SK-N-SH (cell line): ENCODE measurements around the gene TBC1D21. TPM values are rescaled to one million over a fixed set of nuclear protein-coding genes. Genes with fewer than 3 reads are reported as not detected.

Experiments
- CTCF ChIA-PET: fragments of 300-600, 350-600 bp; formaldehyde crosslinking; extraction: SDS; loops from one replicate; lab custom pipeline; 2021; lab: Yijun Ruan, JAX
- POLR2A ChIA-PET: fragments of 350-600 bp; sonication (Branson Sonifier 250); formaldehyde crosslinking; extraction: SDS; loops from one replicate; lab custom pipeline; 2020; ENCODE audit warnings: antibody characterized with exemption, inconsistent platforms; lab: Yijun Ruan, JAX
- DNase-seq: peaks from one replicate; pipeline ENCODE4 v3.0.0; 2012
- H2AFZ ChIP-seq: fragments of 200-600 bp; sonication (generic); 2 replicates; pipeline ENCODE4 v1.8.1; 2016; ENCODE audit warnings: antibody characterized with exemption, mild to moderate bottlenecking, low read depth
- H3F3A ChIP-seq: fragments of 200-600 bp; sonication (generic); replicated peaks from 2 replicates; pipeline ENCODE3; 2016; ENCODE audit warnings: antibody characterized with exemption, mild to moderate bottlenecking; ENCODE audit not compliant: insufficient read depth
- H3K27ac ChIP-seq, 2 experiments: fragments of 200-500 bp in 1 of 2; fragments of 200-600 bp in 1 of 2; sonication (Bioruptor generic) in 1 of 2; sonication (generic), shearing (Covaris generic) in 1 of 2; 2 replicates each; pipeline versions ENCODE4 v1.5.1 to v1.6.1; 2014 to 2016; ENCODE audit warnings: low read depth in 2 of 2, inconsistent platforms in 1 of 2, low read length in 1 of 2, mild to moderate bottlenecking in 1 of 2, mixed read lengths in 1 of 2
- H3K27me3 ChIP-seq: fragments of 200-600 bp; sonication (generic), shearing (Covaris generic); 2 replicates; pipeline ENCODE4 v1.6.1; 2016; ENCODE audit warnings: mixed run types; ENCODE audit not compliant: insufficient read depth
- H3K36me3 ChIP-seq, 2 experiments: fragments of 200-500 bp in 1 of 2; fragments of 200-600 bp in 1 of 2; sonication (Bioruptor generic) in 1 of 2; sonication (generic) in 1 of 2; replicated peaks in 1 of 2; 2 replicates each; pipeline versions ENCODE3 to v1.5.1; 2014 to 2016; ENCODE audit warnings: low read length in 1 of 2, mild to moderate bottlenecking in 1 of 2; ENCODE audit not compliant: insufficient read depth in 2 of 2, control insufficient read depth in 1 of 2
- H3K4me1 ChIP-seq, 2 experiments: fragments of 200-500 bp in 1 of 2; fragments of 200-600 bp in 1 of 2; sonication (Bioruptor generic) in 1 of 2; sonication (generic), shearing (Covaris generic) in 1 of 2; 2 replicates each; pipeline versions ENCODE4 v1.5.1 to v1.6.1; 2014 to 2016; ENCODE audit warnings: low read depth in 1 of 2, low read length in 1 of 2, mixed run types in 1 of 2; ENCODE audit not compliant: insufficient read depth in 2 of 2, control insufficient read depth in 1 of 2
- H3K4me2 ChIP-seq: fragments of 200-600 bp; sonication (generic), shearing (Covaris generic); 2 replicates; pipeline ENCODE4 v1.6.1; 2017; ENCODE audit warnings: mixed run types
- H3K4me3 ChIP-seq, 2 experiments: fragments of 200-500 bp in 1 of 2; fragments of 200-600 bp in 1 of 2; sonication (Bioruptor generic) in 1 of 2; sonication (generic), shearing (Covaris generic) in 1 of 2; 2 replicates each; pipeline versions ENCODE4 v1.5.1 to v1.8.1; 2014 to 2016; ENCODE audit warnings: low read depth in 2 of 2, inconsistent platforms in 1 of 2, low read length in 1 of 2, mild to moderate bottlenecking in 1 of 2, mixed read lengths in 1 of 2, moderate library complexity in 1 of 2
- H3K79me2 ChIP-seq: fragments of 200-600 bp; sonication (generic); 2 replicates; pipeline ENCODE4 v1.8.1; 2017; ENCODE audit warnings: mild to moderate bottlenecking; ENCODE audit not compliant: insufficient read depth
- H3K9ac ChIP-seq: fragments of 200-600 bp; sonication (generic); 2 replicates; pipeline ENCODE4 v1.6.1; 2017; ENCODE audit warnings: mixed run types
- H3K9me2 ChIP-seq: fragments of 200-600 bp; sonication (generic); 2 replicates; pipeline ENCODE4 v1.6.1; 2017; ENCODE audit warnings: mixed run types
- H3K9me3 ChIP-seq: fragments of 200-600 bp; sonication (generic); 2 replicates; pipeline ENCODE4 v1.6.1; 2017; ENCODE audit warnings: mixed run types, mild to moderate bottlenecking, moderate library complexity
- H4K20me1 ChIP-seq: fragments of 200-600 bp; sonication (generic); 2 replicates; pipeline ENCODE4 v1.6.1; 2017; ENCODE audit warnings: mild to moderate bottlenecking, mixed run types; ENCODE audit not compliant: insufficient read depth
- CHD2 ChIP-seq: fragments of 150-350 bp; IDR thresholded peaks from 2 replicates; pipeline ENCODE4 v1.6.1; 2018; ENCODE audit warnings: low read length; ENCODE audit not compliant: partially characterized antibody
- JUND ChIP-seq: IDR thresholded peaks from 2 replicates; pipeline ENCODE4 v1.4.0; 2012
- MEF2A ChIP-seq: IDR thresholded peaks from 2 replicates; pipeline ENCODE4 v1.4.0; 2012; ENCODE audit warnings: low read depth, borderline replicate concordance
- MXI1 ChIP-seq: IDR thresholded peaks from 2 replicates; pipeline ENCODE4 v1.6.1; 2012; ENCODE audit warnings: mild to moderate bottlenecking, low read depth, low read length, improper control_type of control experiment
- NRF1 ChIP-seq: IDR thresholded peaks from 2 replicates; pipeline ENCODE4 v1.6.1; 2012; ENCODE audit warnings: low read depth, mild to moderate bottlenecking, low read length
- REST ChIP-seq: IDR thresholded peaks from 2 replicates; pipeline ENCODE4 v1.6.1; 2012; ENCODE audit warnings: mild to moderate bottlenecking, low read depth, low read length, moderate library complexity
- RXRA ChIP-seq: IDR thresholded peaks from 2 replicates; pipeline ENCODE4 v1.4.0; 2012; ENCODE audit warnings: low read depth, mild to moderate bottlenecking, borderline replicate concordance
- TAF1 ChIP-seq: IDR thresholded peaks from 2 replicates; pipeline ENCODE4 v1.6.1; 2012; ENCODE audit warnings: low read depth, mild to moderate bottlenecking, low read length, moderate library complexity, borderline replicate concordance
- TCF12 ChIP-seq: IDR thresholded peaks from 2 replicates; pipeline ENCODE4 v1.4.0; 2012
- WGBS: methylation state at CpG from one replicate; pipeline ENCODE4 v1.1.6; 2017; ENCODE audit warnings: low lambda C conversion rate; 5-methylcytosine and 5-hydroxymethylcytosine counted together
- polyA plus RNA-seq, 3 experiments: library from polyadenylated mRNA; depleted of rRNA; stranded (reverse); fragments of >200 nt; gene quantifications; 2 replicates each; pipeline ENCODE4 v1.2.3, GENCODE V29; 2012
- TF ChIP-seq, protein P1 (sequence below): IDR thresholded peaks from 2 replicates; pipeline ENCODE4 v1.4.0; 2012; ENCODE audit warnings: low read depth, borderline replicate concordance

Gene TBC1D21
- polyA plus RNA-seq, 1 of the 3 experiments (the other 2 are of a cell fraction), result not detected

DNA sequence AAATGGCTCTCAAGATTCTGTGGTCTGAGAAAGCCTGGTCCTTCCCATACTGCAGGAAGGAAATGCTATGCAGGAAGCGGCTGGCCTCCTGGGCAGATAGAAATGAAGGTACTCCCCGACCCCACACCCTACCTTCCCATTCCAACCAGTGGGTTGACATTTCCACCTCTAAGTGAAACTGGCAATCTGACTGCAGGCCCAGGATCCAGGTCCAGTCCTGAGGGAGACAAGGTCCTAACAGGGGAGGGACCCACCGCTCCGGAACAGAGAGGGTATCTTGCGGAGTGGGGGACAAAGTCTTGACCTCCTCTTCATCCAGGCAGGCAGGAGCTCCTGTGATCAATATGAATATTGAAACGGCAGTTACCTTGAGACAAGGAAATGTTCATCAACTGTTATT lies 46.3 kb downstream of the TBC1D21 start:
- no peak for DNase-seq

More for the DNA sequence above, 46.3 kb downstream of the TBC1D21 start:
- CTCF ChIA-PET, result interaction anchor here (1.3 to 5.9 kb wide), 2 partner anchors 10 to 17 kb away, joined by 4 to 51 read pairs; no protein-coding TSS in a partner anchor
- H3K79me2 ChIP-seq, result peaks cover 42% of the 10 kb centered on the region
- TF ChIP-seq NRF1 (no peak), REST (no peak), CHD2 (no peak), TCF12 (no peak), JUND (no peak), MEF2A (no peak), TAF1 (no peak), MXI1 (no peak), RXRA (no peak)
- TF ChIP-seq, protein P1, sequence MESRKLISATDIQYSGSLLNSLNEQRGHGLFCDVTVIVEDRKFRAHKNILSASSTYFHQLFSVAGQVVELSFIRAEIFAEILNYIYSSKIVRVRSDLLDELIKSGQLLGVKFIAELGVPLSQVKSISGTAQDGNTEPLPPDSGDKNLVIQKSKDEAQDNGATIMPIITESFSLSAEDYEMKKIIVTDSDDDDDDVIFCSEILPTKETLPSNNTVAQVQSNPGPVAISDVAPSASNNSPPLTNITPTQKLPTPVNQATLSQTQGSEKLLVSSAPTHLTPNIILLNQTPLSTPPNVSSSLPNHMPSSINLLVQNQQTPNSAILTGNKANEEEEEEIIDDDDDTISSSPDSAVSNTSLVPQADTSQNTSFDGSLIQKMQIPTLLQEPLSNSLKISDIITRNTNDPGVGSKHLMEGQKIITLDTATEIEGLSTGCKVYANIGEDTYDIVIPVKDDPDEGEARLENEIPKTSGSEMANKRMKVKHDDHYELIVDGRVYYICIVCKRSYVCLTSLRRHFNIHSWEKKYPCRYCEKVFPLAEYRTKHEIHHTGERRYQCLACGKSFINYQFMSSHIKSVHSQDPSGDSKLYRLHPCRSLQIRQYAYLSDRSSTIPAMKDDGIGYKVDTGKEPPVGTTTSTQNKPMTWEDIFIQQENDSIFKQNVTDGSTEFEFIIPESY, result no peak
- no peaks in the 10 kb centered on the region for H3K9me2 ChIP-seq
- H3K9ac ChIP-seq, result no peak overlapping the region
- POLR2A ChIA-PET, result no interaction called here
- no peaks in the 10 kb centered on the region for H3K9me3 ChIP-seq
- H3K36me3 ChIP-seq, result peaks cover 0 to 24% of the 10 kb centered on the region in 2 experiments
- H2AFZ ChIP-seq, result no peak overlapping the region
- H3F3A ChIP-seq, result peaks cover 32% of the 10 kb centered on the region
- peaks cover 29 to 47% of the 10 kb centered on the region in 2 experiments; a peak in 3 of 4 replicates for H3K4me1 ChIP-seq
- no peak overlapping the region for H3K4me2 ChIP-seq
- no peak overlapping the region for H3K4me3 ChIP-seq
- H3K27me3 ChIP-seq, result no peaks in the 10 kb centered on the region
- 87% methylated on average over 2 of the region's 6 CpGs for WGBS
- H4K20me1 ChIP-seq, result no peaks in the 10 kb centered on the region
- H3K27ac ChIP-seq, result no peak overlapping the region
